ENCODE data around the gene OR2T12. TPM values are rescaled to one million over a fixed set of nuclear protein-coding genes. Genes with fewer than 3 reads are reported as not detected.
"Not testable (repeated sequence)": the region's sequence is repeated elsewhere in the genome, so short reads cannot be mapped to it uniquely, and the experiment has no call there.

Gene OR2T12
- total RNA-seq, 2 donors from 2014 or later: not detected

DNA sequence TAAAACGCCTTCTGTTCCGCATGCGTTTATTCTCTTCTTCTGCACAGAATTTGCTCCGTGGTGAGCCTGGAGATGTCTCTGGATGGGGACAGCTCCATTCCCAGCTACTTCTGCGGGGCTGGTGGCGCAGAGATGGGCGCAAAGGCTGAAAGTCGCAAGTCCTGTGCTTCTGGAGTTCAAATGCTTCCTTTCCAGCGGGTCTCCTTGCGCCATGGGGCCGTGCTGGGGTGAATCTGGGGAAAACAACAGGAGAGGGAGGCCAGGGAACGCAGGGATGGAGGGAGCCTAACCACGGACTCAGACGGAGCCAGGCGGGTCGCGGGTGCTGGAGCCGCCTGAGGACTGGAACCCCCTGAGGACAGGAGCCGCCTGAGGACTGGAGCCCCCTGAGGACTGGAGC, 2.9 kb upstream of the OR2T12 start:
- Histone ChIP-seq H3K4me1 (no peaks in the 10 kb centered on the region), H3K36me3 (no peaks in the 10 kb centered on the region), H3K27me3 (no peaks in the 10 kb centered on the region), H3K9me3 (no peaks in the 10 kb centered on the region), H3K27ac (no peak overlapping the region), H3K9ac (ENCODE audit: low read depth in 2 of 2, low read length in 2 of 2) (no peak overlapping the region), H3K4me3 (no peak overlapping the region)
- intact Hi-C loops (cut with DNase I): no loop called here
- no peak for TF ChIP-seq CTCF (IDR thresholded peaks at IDR 0.05)
- no peak for DNase-seq

- intact Hi-C loops (cut with DNase I); H3K9ac ChIP-seq (ENCODE audit: low read depth in 2 of 2, low read length in 2 of 2); H3K9me3 ChIP-seq; H3K36me3 ChIP-seq; H3K27me3 ChIP-seq; DNase-seq; H3K4me3 ChIP-seq; H3K4me1 ChIP-seq; H3K27ac ChIP-seq: not testable (repeated sequence)
These were observed 2.4 kb upstream of the OR2T12 start for GRCh38 chr1:248305672-248306071.

- Histone ChIP-seq H3K27ac (no peak overlapping the region), H3K9ac (ENCODE audit: low read depth in 2 of 2, low read length in 2 of 2) (no peak overlapping the region), H3K36me3 (no peaks in the 10 kb centered on the region), H3K27me3 (no peaks in the 10 kb centered on the region), H3K9me3 (no peaks in the 10 kb centered on the region), H3K4me3 (no peak overlapping the region), H3K4me1 (no peaks in the 10 kb centered on the region)
- no peak for TF ChIP-seq CTCF (IDR thresholded peaks at IDR 0.05)
- intact Hi-C loops (cut with DNase I): no loop called here
- DNase-seq: no peak
These were observed 14.8 kb downstream of the OR2T12 start for GRCh38 chr1:248288391-248288790.

DNA sequence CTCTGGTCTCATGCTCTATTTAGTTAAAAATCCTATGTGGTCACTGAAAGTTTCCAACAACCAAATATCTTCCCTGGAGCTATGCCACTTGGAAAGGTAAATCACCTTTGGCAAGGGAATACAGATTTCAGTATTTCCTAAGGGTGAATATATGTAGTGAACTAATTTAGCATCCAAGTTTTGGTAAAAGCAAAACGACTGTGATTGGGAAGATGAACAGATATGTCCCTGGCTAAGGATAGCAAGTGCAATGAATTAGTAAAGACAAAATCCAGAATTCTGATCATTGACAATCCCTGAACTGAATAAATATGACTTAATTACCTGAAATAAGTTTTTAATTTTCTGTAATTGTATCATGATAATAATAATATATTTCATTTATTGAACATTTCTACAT, 25.3 kb downstream of the OR2T12 start, which contains the start of gene OR2T33:
OR2T33 (minus strand) TSS at position 101 of the 400 bp plus-strand sequence. CDS start 4,162 bp downstream, outside the sequence.
- no peaks in the 10 kb centered on the region for H3K27me3 ChIP-seq
- no peak within 1 kb of the TSS for H3K4me3 ChIP-seq
- intact Hi-C loops (cut with DNase I): no loop called here
- no peaks in the 10 kb centered on the region for H3K4me1 ChIP-seq
- TF ChIP-seq CTCF (IDR thresholded peaks at IDR 0.05): no peak
- no peak within 1 kb of the TSS for H3K9ac ChIP-seq (ENCODE audit: low read depth in 2 of 2, low read length in 2 of 2)
- H3K27ac ChIP-seq: no peak within 1 kb of the TSS
- no peaks in the 10 kb centered on the region for H3K36me3 ChIP-seq
- DNase-seq: no peak
- no peaks in the 10 kb centered on the region for H3K9me3 ChIP-seq

DNA sequence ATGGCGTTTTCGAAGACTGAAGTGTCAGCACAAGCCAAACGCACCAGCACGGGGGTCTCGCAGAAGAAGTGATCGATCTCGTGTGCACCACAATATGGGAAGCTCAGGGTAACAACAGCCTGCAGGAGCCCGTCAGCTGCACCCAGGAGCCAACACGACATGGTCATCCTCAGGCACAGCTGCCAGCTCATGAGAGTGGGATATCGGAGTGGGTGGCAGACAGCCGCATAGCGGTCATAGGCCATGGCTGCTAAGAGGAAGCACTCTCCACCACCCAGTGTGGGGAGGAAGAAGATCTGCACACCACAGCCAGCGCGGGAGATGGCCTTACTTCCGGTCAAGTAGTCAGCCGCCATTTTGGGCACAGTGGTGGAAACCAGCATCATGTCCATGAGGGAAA, 30.0 kb downstream of the OR2T12 start:
- H3K9ac ChIP-seq (ENCODE audit: low read depth in 2 of 2, low read length in 2 of 2); H3K9me3 ChIP-seq; H3K27me3 ChIP-seq; intact Hi-C loops (cut with DNase I); H3K4me3 ChIP-seq; DNase-seq; H3K36me3 ChIP-seq; H3K27ac ChIP-seq; H3K4me1 ChIP-seq: not testable (repeated sequence)

- intact Hi-C loops (cut with DNase I): no loop called here
- Histone ChIP-seq H3K9ac (ENCODE audit: low read depth in 2 of 2, low read length in 2 of 2) (no peak overlapping the region), H3K4me3 (no peak overlapping the region), H3K36me3 (no peaks in the 10 kb centered on the region), H3K4me1 (no peaks in the 10 kb centered on the region), H3K27ac (no peak overlapping the region), H3K9me3 (no peaks in the 10 kb centered on the region), H3K27me3 (no peaks in the 10 kb centered on the region)
- TF ChIP-seq CTCF (IDR thresholded peaks at IDR 0.05): no peak
- DNase-seq: no peak
These were observed 35.0 kb downstream of the OR2T12 start for GRCh38 chr1:248268178-248268577.

DNA sequence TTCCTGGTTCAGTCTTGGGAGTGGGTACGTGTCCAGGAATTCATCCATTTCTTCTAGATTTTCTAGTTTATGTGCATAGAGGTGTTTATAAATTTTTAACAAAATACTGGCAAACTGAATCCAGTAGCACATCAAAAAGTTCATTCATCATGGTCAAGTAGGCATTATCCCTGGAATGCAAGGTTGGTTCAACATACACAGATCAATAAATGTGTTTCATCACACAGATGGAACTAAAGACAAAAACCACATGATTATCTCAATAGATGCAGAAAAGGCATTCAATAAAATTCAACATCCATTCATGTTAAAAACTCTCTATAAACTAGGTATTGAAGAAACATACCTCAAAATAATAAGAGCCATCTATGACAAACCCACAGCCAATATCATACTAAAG, 43.9 kb downstream of the OR2T12 start:
- H3K9me3 ChIP-seq; H3K36me3 ChIP-seq; H3K9ac ChIP-seq (ENCODE audit: low read depth in 2 of 2, low read length in 2 of 2); H3K4me3 ChIP-seq; H3K27ac ChIP-seq; H3K4me1 ChIP-seq; DNase-seq; intact Hi-C loops (cut with DNase I); H3K27me3 ChIP-seq: not testable (repeated sequence)

All from colonic mucosa (tissue), 4 donors.